Measurements from ENCODE around the gene CBLN3.

DNA sequence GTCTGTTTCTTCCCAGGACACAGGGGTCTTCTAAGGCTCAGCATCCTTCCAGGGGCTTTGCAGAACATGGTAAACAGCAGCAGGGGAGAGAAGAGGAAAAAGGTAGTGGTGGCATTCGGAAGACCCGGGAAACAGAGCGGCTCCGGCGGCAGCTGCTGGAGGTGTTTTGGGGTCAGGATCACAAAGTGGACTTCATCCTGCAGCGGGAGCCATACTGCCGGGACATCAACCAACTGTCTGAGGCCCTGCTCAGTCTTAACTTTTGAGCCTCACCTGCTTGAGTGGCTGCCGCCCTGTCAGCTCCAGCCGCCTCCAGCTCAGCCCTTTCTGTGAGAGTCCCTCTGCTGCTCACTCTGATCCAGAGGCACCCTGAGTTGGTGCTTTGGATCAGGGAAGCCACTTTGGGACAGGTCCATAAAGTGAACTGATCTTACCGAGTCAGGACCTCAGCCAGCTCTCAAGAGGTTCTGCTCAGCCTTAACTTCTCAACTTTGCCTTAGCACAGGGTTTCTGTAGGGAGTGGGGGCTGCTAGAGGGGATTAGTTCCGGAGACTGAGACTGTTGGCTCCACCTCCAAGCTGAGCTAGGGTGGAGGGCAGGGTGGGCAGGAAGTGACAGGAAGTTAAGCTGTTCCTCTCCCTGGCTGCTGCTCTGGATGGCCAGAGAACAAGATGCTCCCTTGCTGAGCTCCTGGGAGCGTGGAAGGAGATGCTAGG, 7.7 kb upstream of the CBLN3 start:
- TF ChIP-seq EZH2 (IDR thresholded peaks at IDR 0.05) (no peak), POLR2AphosphoS5 (IDR thresholded peaks at IDR 0.05; ENCODE audit: borderline replicate concordance, low read depth, low read length) (no peak), FOXP2 (optimal IDR thresholded peaks at IDR 0.05; ENCODE audit: control extremely low read depth, extremely low read length, insufficient read depth) (no peak)

Measured in SK-N-MC (cell line).